Mucosa of descending colon (tissue), 3 donors: ENCODE measurements around the gene MIOX. TPM values are rescaled to one million over a fixed set of nuclear protein-coding genes. Genes with fewer than 3 reads are reported as not detected.

Experiments
- ATAC-seq: fragments of 200-7000 bp; cut with Tn5 transposase; one replicate; pipeline ENCODE4 v1.9.1; 2020; ENCODE audit warnings: mild to moderate bottlenecking, moderate library complexity
- DNase-seq, 3 donors: peaks; one replicate each; pipeline ENCODE4 v3.0.0-alpha.2; 2020
- H3K36me3 ChIP-seq: fragments of 200-600 bp; one replicate; pipeline ENCODE4 v1.8.0; 2021; ENCODE audit warnings: low read depth, mild to moderate bottlenecking
- H3K4me1 ChIP-seq: fragments of 200-600 bp; one replicate; pipeline ENCODE4 v1.8.0; 2021; ENCODE audit warnings: low read depth, mild to moderate bottlenecking
- H3K4me3 ChIP-seq: fragments of 200-600 bp; one replicate; pipeline ENCODE4 v1.8.0; 2021; ENCODE audit warnings: mild to moderate bottlenecking
- H3K9me3 ChIP-seq: fragments of 200-600 bp; one replicate; pipeline ENCODE4 v1.8.0; 2021; ENCODE audit warnings: mild to moderate bottlenecking
- intact Hi-C, 2 donors: fragments of 100-400 bp; cut with DNase I in 1 of 2; cut with micrococcal nuclease in 1 of 2; formaldehyde crosslinking; loops; one replicate each; pipeline versions ENCODE4 v1.11.0 to v1.11.1; 2022; cut with DNase I, micrococcal nuclease
- total RNA-seq, 3 donors: library from RNA; stranded (reverse); fragmentation: NEBNext Ultra II Directional in 2 of 3; extraction: Animal tissue kit (Norgen Biotek cat#: 25700) in 2 of 3; gene quantifications; one replicate each; pipeline versions ENCODE4 v1.2.1 to v1.2.4, GENCODE V29; 2021 to 2023
- TF ChIP-seq, protein P1 (sequence below): fragments of 200-600 bp; IDR thresholded peaks from one replicate; pipeline ENCODE4 v1.8.0; 2022; ENCODE audit warnings: antibody characterized with exemption, mild to moderate bottlenecking
- donor health status: DM: no; HTN: no; CAD: no; lungs with moderate emphysema.
- donor health status: DM: no; HTN: no; CAD: no.
- donor health status: DM: no; HTN: yes; CAD: no.

MIOX gene
- total RNA-seq, 3 donors from 2014 or later, result not detected

DNA sequence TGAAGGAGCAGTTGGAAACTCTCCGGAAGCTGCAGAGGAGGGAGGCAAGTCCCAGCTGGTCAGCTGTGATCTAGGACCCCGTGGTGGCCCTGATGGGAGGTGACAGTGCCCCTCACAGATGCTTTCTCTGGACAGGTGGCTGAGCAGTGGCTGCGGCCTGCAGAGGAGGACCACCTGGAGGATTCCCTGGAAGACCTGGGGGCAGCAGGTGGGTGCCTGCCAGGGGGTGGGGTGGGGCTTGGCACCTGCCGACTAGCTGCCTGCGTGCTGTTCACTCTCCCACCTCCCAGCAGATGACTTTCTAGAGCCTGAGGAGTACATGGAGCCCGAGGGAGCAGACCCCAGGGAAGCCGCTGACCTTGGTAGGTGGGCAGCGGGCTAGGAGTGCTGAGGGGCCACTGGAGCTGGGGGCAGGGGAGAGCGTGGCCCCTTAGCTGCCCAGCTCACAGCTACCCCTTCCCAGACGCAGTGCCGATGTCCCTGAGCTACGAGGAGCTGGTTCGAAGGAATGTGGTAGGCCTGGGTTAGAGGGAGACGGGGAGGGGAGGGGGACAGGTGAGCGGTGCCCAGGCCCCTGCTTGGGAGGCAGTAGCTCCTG is 35.6 kb downstream of the MIOX start:
- H3K4me1 ChIP-seq, result peaks cover 24% of the 10 kb centered on the region
- ATAC-seq (no peak), DNase-seq (peak in 1 of 3 donors; percentile 47)
- no peaks in the 10 kb centered on the region for H3K9me3 ChIP-seq
- no peak overlapping the region for H3K4me3 ChIP-seq
- TF ChIP-seq, protein P1, sequence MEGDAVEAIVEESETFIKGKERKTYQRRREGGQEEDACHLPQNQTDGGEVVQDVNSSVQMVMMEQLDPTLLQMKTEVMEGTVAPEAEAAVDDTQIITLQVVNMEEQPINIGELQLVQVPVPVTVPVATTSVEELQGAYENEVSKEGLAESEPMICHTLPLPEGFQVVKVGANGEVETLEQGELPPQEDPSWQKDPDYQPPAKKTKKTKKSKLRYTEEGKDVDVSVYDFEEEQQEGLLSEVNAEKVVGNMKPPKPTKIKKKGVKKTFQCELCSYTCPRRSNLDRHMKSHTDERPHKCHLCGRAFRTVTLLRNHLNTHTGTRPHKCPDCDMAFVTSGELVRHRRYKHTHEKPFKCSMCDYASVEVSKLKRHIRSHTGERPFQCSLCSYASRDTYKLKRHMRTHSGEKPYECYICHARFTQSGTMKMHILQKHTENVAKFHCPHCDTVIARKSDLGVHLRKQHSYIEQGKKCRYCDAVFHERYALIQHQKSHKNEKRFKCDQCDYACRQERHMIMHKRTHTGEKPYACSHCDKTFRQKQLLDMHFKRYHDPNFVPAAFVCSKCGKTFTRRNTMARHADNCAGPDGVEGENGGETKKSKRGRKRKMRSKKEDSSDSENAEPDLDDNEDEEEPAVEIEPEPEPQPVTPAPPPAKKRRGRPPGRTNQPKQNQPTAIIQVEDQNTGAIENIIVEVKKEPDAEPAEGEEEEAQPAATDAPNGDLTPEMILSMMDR, result no peak
- intact Hi-C loops, result no loop called here
- H3K36me3 ChIP-seq, result peaks cover 7% of the 10 kb centered on the region

DNA sequence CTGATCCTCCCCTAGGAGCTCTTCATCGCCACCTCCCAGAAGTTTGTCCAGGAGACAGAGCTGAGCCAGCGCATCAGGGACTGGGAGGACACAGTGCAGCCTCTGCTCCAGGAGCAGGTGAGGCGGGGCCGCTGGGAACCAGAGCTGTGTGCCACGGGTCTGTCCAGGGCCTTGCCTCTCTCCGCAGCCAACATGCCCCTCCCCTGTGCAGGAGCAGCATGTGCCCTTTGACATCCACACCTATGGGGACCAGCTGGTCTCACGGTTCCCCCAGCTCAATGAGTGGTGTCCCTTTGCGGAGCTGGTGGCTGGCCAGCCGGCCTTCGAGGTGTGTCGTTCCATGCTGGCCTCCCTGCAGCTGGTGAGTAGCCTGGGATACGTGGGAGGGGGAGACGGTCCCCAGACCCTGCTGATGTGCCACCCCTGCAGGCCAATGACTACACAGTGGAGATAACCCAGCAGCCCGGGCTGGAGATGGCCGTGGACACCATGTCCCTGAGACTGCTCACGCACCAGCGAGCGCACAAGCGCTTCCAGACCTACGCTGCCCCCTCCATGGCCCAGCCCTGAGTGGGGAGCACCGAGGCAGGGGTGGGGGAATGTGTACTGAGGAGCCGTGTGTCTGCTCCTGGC is 36.3 kb downstream of the MIOX start:
- Histone ChIP-seq H3K4me3 (no peak overlapping the region), H3K4me1 (peaks cover 28% of the 10 kb centered on the region), H3K36me3 (peaks cover 7% of the 10 kb centered on the region), H3K9me3 (no peaks in the 10 kb centered on the region)
- DNase-seq (no peak), ATAC-seq (no peak)
- intact Hi-C loops, result no loop called here
- TF ChIP-seq, protein P1, result no peak

DNA sequence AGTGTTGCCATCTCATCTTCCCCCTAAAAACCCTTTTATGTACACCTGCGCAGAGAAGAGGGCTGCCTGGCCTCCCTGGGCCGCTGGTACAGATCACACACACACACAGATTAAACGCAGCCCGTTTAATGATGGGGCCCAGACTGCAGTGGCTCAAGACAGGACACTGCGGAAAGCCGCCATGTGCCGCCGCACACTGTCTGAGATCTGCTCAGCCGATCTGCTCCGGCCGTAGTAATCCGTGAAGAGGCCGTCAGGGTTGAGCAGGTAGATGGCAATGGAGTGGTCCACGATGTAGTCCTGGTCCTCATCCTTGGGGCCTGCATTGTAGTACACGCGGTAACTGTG is 36.8 kb downstream of the MIOX start:
- peaks cover 32% of the 10 kb centered on the region for H3K4me1 ChIP-seq
- TF ChIP-seq, protein P1, result no peak
- intact Hi-C loops, result no loop called here
- DNase-seq, result no peak
- H3K4me3 ChIP-seq, result no peak overlapping the region
- ATAC-seq, result no peak
- H3K36me3 ChIP-seq, result peaks cover 7% of the 10 kb centered on the region
- no peaks in the 10 kb centered on the region for H3K9me3 ChIP-seq

DNA sequence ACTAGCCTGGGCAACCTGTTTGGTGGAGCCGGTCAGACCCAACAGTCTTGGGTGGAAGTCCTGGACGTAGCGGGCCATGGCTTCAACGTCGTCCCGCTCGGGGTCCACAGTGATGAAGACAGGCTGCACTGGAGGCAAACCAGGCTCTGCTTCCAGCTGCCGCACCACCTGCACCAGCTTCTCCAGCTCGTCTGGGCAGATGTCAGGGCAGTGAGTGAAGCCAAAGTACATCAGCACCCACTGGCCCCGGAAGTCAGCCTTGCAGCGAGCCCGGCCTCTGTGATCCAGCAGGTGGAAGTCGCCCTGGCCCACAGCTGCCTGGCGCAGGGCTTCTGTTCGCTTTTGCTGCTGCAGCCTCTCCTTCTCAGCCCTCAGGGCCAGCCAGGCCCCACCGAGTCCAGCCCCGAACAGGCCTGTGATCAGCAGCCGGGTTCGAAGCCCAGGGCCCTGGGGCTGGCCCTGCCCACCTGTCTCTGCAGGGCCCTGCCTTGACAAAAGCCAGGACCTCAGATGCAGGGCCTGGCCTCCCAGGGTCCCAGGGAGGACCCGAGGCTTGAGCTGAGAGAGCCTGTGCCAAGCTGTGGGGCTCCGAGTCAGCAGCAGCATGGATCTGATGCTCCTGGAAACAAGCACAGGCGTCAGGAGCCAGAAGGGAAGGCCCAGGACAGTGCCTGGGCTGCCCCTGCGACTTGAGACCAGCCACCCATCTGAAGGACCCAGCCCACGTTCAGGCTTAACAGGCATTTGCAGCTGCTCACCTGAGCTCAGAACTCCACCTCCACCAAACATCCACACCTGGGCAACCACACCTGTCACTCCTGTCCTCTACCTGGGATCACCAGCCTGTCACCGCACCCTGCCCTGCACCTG is 37.4 kb downstream of the MIOX start:
- intact Hi-C loops, result no loop called here
- TF ChIP-seq, protein P1, result no peak
- H3K36me3 ChIP-seq, result peaks cover 7% of the 10 kb centered on the region
- ATAC-seq, result peak; percentile 4
- no peaks in the 10 kb centered on the region for H3K9me3 ChIP-seq
- DNase-seq, result peak in 2 of 3 donors; percentile 55 to 76
- H3K4me3 ChIP-seq, result peak overlapping the region; percentile 46
- peaks cover 35% of the 10 kb centered on the region for H3K4me1 ChIP-seq

DNA sequence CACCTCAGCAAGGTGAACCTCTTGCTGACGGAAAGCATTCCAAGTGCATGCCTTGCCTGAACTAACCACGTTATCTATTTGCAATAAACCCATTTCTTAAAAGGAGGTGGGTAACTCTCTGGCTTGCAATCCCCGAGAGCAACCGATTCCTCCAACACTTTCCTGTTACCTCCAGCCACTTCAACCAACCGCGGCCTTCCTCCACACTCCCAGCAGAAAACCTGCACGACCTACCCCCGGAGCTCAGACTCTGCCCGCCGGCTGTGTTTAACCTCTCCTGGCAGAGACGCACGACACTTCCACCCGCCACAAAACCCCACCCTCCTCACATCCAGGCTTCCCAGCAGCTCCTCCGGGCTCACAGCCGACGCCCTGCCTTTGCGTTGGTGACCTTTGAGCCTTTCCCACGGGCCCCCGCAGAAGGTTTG is 38.0 kb downstream of the MIOX start:
- peaks cover 7% of the 10 kb centered on the region for H3K36me3 ChIP-seq
- H3K9me3 ChIP-seq, result no peaks in the 10 kb centered on the region
- intact Hi-C loops, result loop anchor here in 1 of 2 donors (5.0 kb wide), 1 partner anchor 98 kb away; no protein-coding TSS in a partner anchor
- peak overlapping the region; percentile 46 for H3K4me3 ChIP-seq
- peaks cover 40% of the 10 kb centered on the region for H3K4me1 ChIP-seq
- TF ChIP-seq, protein P1, result no peak
- ATAC-seq, result peak; percentile 47
- no peak for DNase-seq
